Caki2 (cell line): ENCODE results near the gene MLH1. TPM values are rescaled to one million over a fixed set of nuclear protein-coding genes. Genes with fewer than 3 reads are reported as not detected.

ENCODE experiments used
- DNase-seq: peaks from one replicate; pipeline ENCODE4 v3.0.0-alpha.2; 2015; ENCODE audit warnings: low read depth
- in situ Hi-C: cut with HindIII; loops from 2 replicates; pipeline ENCODE4 v1.10.0; 2016; ENCODE audit warnings: low sequenced_read_pairs, low pct_unique_long_range_greater_than_20kb, mixed read lengths
- total RNA-seq: library from RNA; depleted of rRNA; stranded (reverse); fragments of >200 nt; shearing (Covaris generic); gene quantifications from 2 replicates; pipeline ENCODE4 v1.2.3, GENCODE V29; 2014; ENCODE audit warnings: low replicate concordance

Gene MLH1
- total RNA-seq, 1 experiment from 2014 or later, result 51.4 TPM

GRCh38 chr3:37064747-37065146, 71.4 kb downstream of the MLH1 start:
- in situ Hi-C loops, result no loop called here
- DNase-seq, result no peak

GRCh38 chr3:37067577-37067976, 74.3 kb downstream of the MLH1 start:
- in situ Hi-C loops, result no loop called here
- DNase-seq, result no peak

GRCh38 chr3:37068031-37068430, 74.7 kb downstream of the MLH1 start:
- peak; percentile 7 for DNase-seq

GRCh38 chr3:37071921-37072320, 78.6 kb downstream of the MLH1 start:
- in situ Hi-C loops, result no loop called here
- no peak for DNase-seq

More at GRCh38 chr3:37068031-37068430, 74.7 kb downstream of the MLH1 start:
- in situ Hi-C loops, result no loop called here

GRCh38 chr3:37072892-37073291, 79.6 kb downstream of the MLH1 start:
- in situ Hi-C loops, result no loop called here
- no peak for DNase-seq

GRCh38 chr3:37074178-37074577, 80.9 kb downstream of the MLH1 start:
- in situ Hi-C loops, result no loop called here

GRCh38 chr3:37075955-37076354, 82.6 kb downstream of the MLH1 start:
- in situ Hi-C loops, result no loop called here
- DNase-seq, result no peak

More at GRCh38 chr3:37074178-37074577, 80.9 kb downstream of the MLH1 start:
- DNase-seq, result peak; percentile 55

- DNase-seq, result no peak
- in situ Hi-C loops, result no loop called here
Measured at GRCh38 chr3:37082317-37082716, 89.0 kb downstream of the MLH1 start.

- in situ Hi-C loops, result no loop called here
- DNase-seq, result no peak
Measured at GRCh38 chr3:37086918-37087317, 93.6 kb downstream of the MLH1 start.

- in situ Hi-C loops, result no loop called here
- no peak for DNase-seq
Measured at GRCh38 chr3:37087870-37088269, 94.6 kb downstream of the MLH1 start.

- in situ Hi-C loops, result no loop called here
Measured at GRCh38 chr3:37092484-37092883, 99.2 kb downstream of the MLH1 start.

GRCh38 chr3:37093481-37093880, 100.2 kb downstream of the MLH1 start:
- no peak for DNase-seq

More at GRCh38 chr3:37092484-37092883, 99.2 kb downstream of the MLH1 start:
- no peak for DNase-seq

GRCh38 chr3:37094636-37095035, 101.3 kb downstream of the MLH1 start:
- no peak for DNase-seq
- in situ Hi-C loops, result no loop called here

More at GRCh38 chr3:37093481-37093880, 100.2 kb downstream of the MLH1 start:
- in situ Hi-C loops, result no loop called here

- DNase-seq, result peak; percentile 18
Measured at GRCh38 chr3:37096288-37096687, 103.0 kb downstream of the MLH1 start.

GRCh38 chr3:37096975-37097374, 103.7 kb downstream of the MLH1 start:
- in situ Hi-C loops, result no loop called here

More at GRCh38 chr3:37096288-37096687, 103.0 kb downstream of the MLH1 start:
- in situ Hi-C loops, result no loop called here

GRCh38 chr3:37097776-37098175, 104.5 kb downstream of the MLH1 start:
- in situ Hi-C loops, result no loop called here
- peak; percentile 34 for DNase-seq

More at GRCh38 chr3:37096975-37097374, 103.7 kb downstream of the MLH1 start:
- DNase-seq, result no peak

GRCh38 chr3:37098884-37099283, 105.6 kb downstream of the MLH1 start:
- DNase-seq, result no peak
- in situ Hi-C loops, result no loop called here

GRCh38 chr3:37099469-37099868, 106.2 kb downstream of the MLH1 start:
- in situ Hi-C loops, result no loop called here
- no peak for DNase-seq

- in situ Hi-C loops, result no loop called here
- no peak for DNase-seq
Measured at GRCh38 chr3:37100411-37100810, 107.1 kb downstream of the MLH1 start.
